Osteoblast (primary cell): ENCODE data around the gene C3orf80. TPM values are rescaled to one million over a fixed set of nuclear protein-coding genes. Genes with fewer than 3 reads are reported as not detected.
A peak's percentile ranks its signal among the peaks of the same experiment; 100 is the strongest.

ENCODE experiments used
- DNase-seq: peaks from one replicate; pipeline ENCODE4 v3.0.0; 2011; ENCODE audit warnings: low spot score, mixed read lengths; ENCODE audit not compliant: insufficient read length; ENCODE audit errors: missing footprints
- H2AFZ ChIP-seq: 2 replicates; pipeline ENCODE4 v1.6.0; 2011; ENCODE audit warnings: mild to moderate bottlenecking, low read length
- H3K27ac ChIP-seq: 2 replicates; pipeline ENCODE4 v1.5.1; 2011; ENCODE audit warnings: mild to moderate bottlenecking, low read depth, low read length, moderate library complexity
- H3K27me3 ChIP-seq: 2 replicates; pipeline ENCODE4 v1.6.0; 2012; ENCODE audit warnings: mild to moderate bottlenecking, control low read depth, inconsistent platforms, low read length, moderate library complexity; ENCODE audit not compliant: insufficient read depth
- H3K36me3 ChIP-seq: 2 replicates; pipeline ENCODE4 v1.5.1; 2011; ENCODE audit warnings: mild to moderate bottlenecking, low read length, control low read depth, moderate library complexity; ENCODE audit not compliant: insufficient read depth
- H3K4me1 ChIP-seq: 2 replicates; pipeline ENCODE4 v1.5.1; 2011; ENCODE audit warnings: mild to moderate bottlenecking, low read length, control low read depth, moderate library complexity; ENCODE audit not compliant: insufficient read depth
- H3K4me2 ChIP-seq: 2 replicates; pipeline ENCODE4 v1.6.0; 2011; ENCODE audit warnings: mild to moderate bottlenecking, low read length; ENCODE audit not compliant: insufficient read depth
- H3K4me3 ChIP-seq: fragments of 200-600 bp; sonication (generic); 3 replicates; pipeline ENCODE4 v1.5.1; 2012; ENCODE audit warnings: mild to moderate bottlenecking, low read length, inconsistent platforms; ENCODE audit not compliant: insufficient read depth
- H3K79me2 ChIP-seq: 2 replicates; pipeline ENCODE4 v1.6.0; 2012; ENCODE audit warnings: mild to moderate bottlenecking, low read length, control low read depth, inconsistent platforms; ENCODE audit not compliant: insufficient read depth
- H3K9me3 ChIP-seq: 2 replicates; pipeline ENCODE4 v1.5.1; 2011; ENCODE audit warnings: low read depth, low read length, control low read depth
- H4K20me1 ChIP-seq: 2 replicates; pipeline ENCODE4 v1.6.0; 2012; ENCODE audit warnings: mild to moderate bottlenecking, low read length, control low read depth; ENCODE audit not compliant: insufficient read depth
- CTCF ChIP-seq: IDR thresholded peaks from 2 replicates; pipeline ENCODE4 v1.5.1; 2011; ENCODE audit warnings: mild to moderate bottlenecking, low read depth, low read length, moderate library complexity; ENCODE audit errors: extremely low read depth
- total RNA-seq: library from RNA; depleted of rRNA; stranded (reverse); fragments of >200 nt; gene quantifications from 2 replicates; pipeline ENCODE4 v1.2.3, GENCODE V29; 2012

C3orf80 gene
- total RNA-seq, 1 donor = 2.2 TPM

- Histone ChIP-seq H2AFZ (no peak overlapping the region), H3K79me2 (no peaks in the 10 kb centered on the region), H4K20me1 (no peaks in the 10 kb centered on the region), H3K4me2 (no peak overlapping the region), H3K36me3 (no peaks in the 10 kb centered on the region), H3K27me3 (no peaks in the 10 kb centered on the region), H3K4me3 (no peak overlapping the region), H3K4me1 (peaks cover under 1% of the 10 kb centered on the region), H3K27ac (no peak overlapping the region), H3K9me3 (no peaks in the 10 kb centered on the region)
- DNase-seq = no peak
- TF ChIP-seq CTCF = no peak
Measured at GRCh38 chr3:160205606-160206005, 19.6 kb upstream of the C3orf80 start.

GRCh38 chr3:160210341-160210740 lies 14.9 kb upstream of the C3orf80 start:
- H3K79me2 ChIP-seq = no peaks in the 10 kb centered on the region
- no peak for TF ChIP-seq CTCF
- no peak overlapping the region for H3K4me2 ChIP-seq
- no peak overlapping the region for H3K27ac ChIP-seq
- no peaks in the 10 kb centered on the region for H3K27me3 ChIP-seq
- peaks cover 3% of the 10 kb centered on the region for H3K4me1 ChIP-seq
- no peaks in the 10 kb centered on the region for H4K20me1 ChIP-seq
- no peaks in the 10 kb centered on the region for H3K36me3 ChIP-seq
- no peak for DNase-seq
- no peak overlapping the region for H3K4me3 ChIP-seq
- H2AFZ ChIP-seq = peak overlapping the region; percentile 62
- H3K9me3 ChIP-seq = no peaks in the 10 kb centered on the region

GRCh38 chr3:160210799-160211221 lies 14.4 kb upstream of the C3orf80 start:
- Histone ChIP-seq H3K9me3 (no peaks in the 10 kb centered on the region), H4K20me1 (no peaks in the 10 kb centered on the region), H3K36me3 (no peaks in the 10 kb centered on the region), H3K4me2 (no peak overlapping the region), H3K27ac (no peak overlapping the region), H3K4me3 (no peak overlapping the region), H3K4me1 (peaks cover 3% of the 10 kb centered on the region), H3K27me3 (no peaks in the 10 kb centered on the region), H3K79me2 (no peaks in the 10 kb centered on the region), H2AFZ (peak overlapping the region; percentile 80)
- TF ChIP-seq CTCF = peak; percentile 52
- DNase-seq = peak; percentile 31

- no peak overlapping the region for H2AFZ ChIP-seq
- TF ChIP-seq CTCF = no peak
- DNase-seq = no peak
Measured at GRCh38 chr3:160213191-160213590, 12.0 kb upstream of the C3orf80 start.

More at GRCh38 chr3:160213191-160213590, 12.0 kb upstream of the C3orf80 start:
- H3K4me1 ChIP-seq = peaks cover 3% of the 10 kb centered on the region
- H3K36me3 ChIP-seq = no peaks in the 10 kb centered on the region
- H3K4me3 ChIP-seq = no peak overlapping the region
- no peaks in the 10 kb centered on the region for H3K9me3 ChIP-seq
- no peak overlapping the region for H3K4me2 ChIP-seq
- H3K79me2 ChIP-seq = no peaks in the 10 kb centered on the region
- H4K20me1 ChIP-seq = no peaks in the 10 kb centered on the region
- no peak overlapping the region for H3K27ac ChIP-seq
- H3K27me3 ChIP-seq = peaks cover 4% of the 10 kb centered on the region
